GM12874 (cell line): Measurements from ENCODE around the gene LAMTOR4.

Experiments used
- CTCF ChIP-seq: IDR thresholded peaks from 2 replicates; pipeline ENCODE4 v1.5.1; 2011; ENCODE audit warnings: low read depth, mild to moderate bottlenecking, control low read depth, low read length, moderate library complexity; ENCODE audit not compliant: insufficient read depth

The LAMTOR4 gene

GRCh38 chr7:100118388-100119071 lies 30.2 kb upstream of the LAMTOR4 start:
- no peak for TF ChIP-seq CTCF

GRCh38 chr7:100119072-100119969 lies 29.4 kb upstream of the LAMTOR4 start, which contains the start of the genes CNPY4 and TAF6:
Gene CNPY4 (plus strand): TSS chr7:100119634. CDS start chr7:100119745, 111 bp downstream.
Gene TAF6 (minus strand): TSS chr7:100119358. CDS start chr7:100114209, 5,149 bp downstream.
- no peak for TF ChIP-seq CTCF

GRCh38 chr7:100119970-100120732 lies 28.6 kb upstream of the LAMTOR4 start:
- no peak for TF ChIP-seq CTCF

- TF ChIP-seq CTCF = no peak
These were observed 28.0 kb upstream of the LAMTOR4 start for GRCh38 chr7:100120733-100121036.

GRCh38 chr7:100122067-100122466 lies 26.7 kb upstream of the LAMTOR4 start:
- TF ChIP-seq CTCF = no peak

GRCh38 chr7:100122568-100122967 lies 26.1 kb upstream of the LAMTOR4 start:
- no peak for TF ChIP-seq CTCF
